GM18858 (cell line): Measurements from ENCODE around the gene LTC4S.
"Not testable (repeated sequence)": the region's sequence is repeated elsewhere in the genome, so short reads cannot be mapped to it uniquely, and the experiment has no call there.

Source experiments
- ATAC-seq: cut with Tn5 transposase; IDR thresholded peaks from one replicate; pipeline ENCODE4 v1.9.1; 2021; ENCODE audit not compliant: unreplicated experiment

Gene LTC4S, protein sequence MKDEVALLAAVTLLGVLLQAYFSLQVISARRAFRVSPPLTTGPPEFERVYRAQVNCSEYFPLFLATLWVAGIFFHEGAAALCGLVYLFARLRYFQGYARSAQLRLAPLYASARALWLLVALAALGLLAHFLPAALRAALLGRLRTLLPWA

DNA sequence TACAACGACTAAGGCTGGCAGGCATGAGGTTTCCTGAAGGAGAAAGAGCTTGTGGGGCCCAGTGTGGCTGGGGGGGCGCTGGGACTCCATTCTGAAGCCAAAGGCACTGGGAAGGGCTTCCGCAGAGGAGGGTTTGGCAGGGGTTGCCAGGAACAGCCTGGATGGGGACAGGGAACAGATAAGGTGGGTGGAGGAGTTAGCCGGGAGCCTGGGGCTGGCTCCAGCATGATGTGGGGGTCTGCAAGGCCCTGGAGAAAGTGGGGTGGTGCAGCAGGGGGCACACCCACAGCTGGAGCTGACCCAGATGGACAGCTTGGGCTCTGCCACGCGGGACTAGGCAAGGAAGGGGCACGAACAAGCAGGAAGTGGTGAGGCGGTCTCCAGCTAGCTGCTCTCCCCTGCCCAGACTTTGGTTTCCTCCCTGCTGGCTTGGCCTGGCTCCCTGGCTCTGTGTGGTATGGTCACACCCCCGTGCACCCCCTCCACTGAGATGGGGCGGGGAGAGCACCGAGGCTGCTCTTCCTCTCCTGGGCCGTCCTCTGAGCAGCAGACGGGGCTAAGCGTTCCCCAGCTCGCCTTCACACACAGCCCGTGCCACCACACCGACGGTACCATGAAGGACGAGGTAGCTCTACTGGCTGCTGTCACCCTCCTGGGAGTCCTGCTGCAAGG is at the start of gene LTC4S:
LTC4S (plus strand) TSS at position 519 of the 672 bp plus-strand sequence; CDS start at position 614, 95 bp downstream.
- no peak for ATAC-seq

- not testable (repeated sequence) for ATAC-seq
Measured at GRCh38 chr5:179744106-179744505, 49.7 kb upstream of the LTC4S start.

DNA sequence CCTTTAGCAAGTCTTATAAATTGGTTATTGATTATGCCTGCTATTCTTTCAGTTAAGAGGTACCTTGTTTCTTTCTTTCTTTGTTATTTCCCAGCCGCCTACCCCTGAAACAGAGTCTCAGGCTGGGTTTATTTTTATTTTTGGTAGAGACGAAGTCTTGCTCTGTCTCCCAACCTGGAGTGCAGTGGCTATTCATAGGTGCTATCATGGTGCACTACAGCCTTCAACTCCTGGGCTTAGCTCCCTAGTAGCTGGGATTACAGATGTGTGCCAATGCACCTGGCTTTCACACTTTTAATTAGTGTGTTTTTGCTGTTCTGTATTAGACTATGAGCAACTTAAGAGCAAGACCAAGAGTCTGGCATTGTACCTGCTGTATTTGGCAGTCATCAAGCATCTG is 46.9 kb upstream of the LTC4S start:
- no peak for ATAC-seq

GRCh38 chr5:179747811-179748210 is 46.0 kb upstream of the LTC4S start:
- ATAC-seq: no peak

DNA sequence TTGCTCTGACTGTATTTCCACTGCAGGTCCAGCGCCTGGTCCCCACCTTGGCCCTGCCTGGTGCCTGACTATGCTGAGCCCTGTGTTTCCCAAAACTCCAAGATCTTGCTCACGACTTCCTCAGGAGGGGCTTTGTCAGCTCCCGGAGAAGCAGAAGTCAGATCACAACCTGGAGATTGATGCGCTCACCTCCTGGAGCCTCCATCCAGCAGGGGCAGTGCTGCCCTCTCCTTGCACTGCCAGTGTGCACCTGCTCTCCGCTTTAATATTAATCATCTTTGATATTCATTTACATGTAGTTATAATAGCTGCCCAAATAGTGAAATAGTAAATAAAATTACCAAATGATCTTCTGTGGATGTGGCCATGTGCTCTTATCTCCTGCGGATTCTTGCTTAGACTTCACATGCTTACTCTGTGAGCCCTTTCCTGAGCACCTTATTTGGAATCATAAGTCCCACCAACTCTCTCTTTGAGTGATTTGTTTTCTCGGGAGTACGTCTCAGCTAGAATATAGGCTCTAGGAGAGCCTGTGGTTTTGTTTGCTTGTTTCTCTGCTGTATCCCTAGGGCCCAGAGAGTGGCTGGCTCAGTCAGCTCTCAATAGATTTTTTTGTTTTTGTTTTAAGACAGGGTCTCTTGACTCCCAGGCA is 43.8 kb upstream of the LTC4S start:
- ATAC-seq: no peak

DNA sequence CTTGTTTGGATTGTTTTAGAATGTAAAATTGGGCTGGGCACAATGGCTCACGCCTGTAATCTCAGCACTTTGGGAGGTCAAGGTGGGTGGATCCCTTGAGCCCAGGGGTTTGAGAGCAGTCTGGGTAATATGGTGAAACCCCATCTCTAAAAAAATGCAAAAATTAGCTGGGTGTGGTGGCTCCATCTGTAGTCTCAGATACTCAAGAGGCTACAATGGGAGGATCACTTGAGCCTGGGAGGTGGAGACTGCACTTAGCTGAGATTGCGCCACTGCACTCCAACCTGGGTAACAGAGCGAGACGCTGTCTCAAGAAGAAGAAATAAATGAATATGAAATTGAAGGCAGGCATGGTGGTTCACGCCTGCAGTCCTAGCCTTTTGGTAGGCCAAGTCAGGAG is 39.8 kb upstream of the LTC4S start:
- ATAC-seq: no peak

GRCh38 chr5:179755022-179755421 is 38.8 kb upstream of the LTC4S start:
- ATAC-seq: no peak

DNA sequence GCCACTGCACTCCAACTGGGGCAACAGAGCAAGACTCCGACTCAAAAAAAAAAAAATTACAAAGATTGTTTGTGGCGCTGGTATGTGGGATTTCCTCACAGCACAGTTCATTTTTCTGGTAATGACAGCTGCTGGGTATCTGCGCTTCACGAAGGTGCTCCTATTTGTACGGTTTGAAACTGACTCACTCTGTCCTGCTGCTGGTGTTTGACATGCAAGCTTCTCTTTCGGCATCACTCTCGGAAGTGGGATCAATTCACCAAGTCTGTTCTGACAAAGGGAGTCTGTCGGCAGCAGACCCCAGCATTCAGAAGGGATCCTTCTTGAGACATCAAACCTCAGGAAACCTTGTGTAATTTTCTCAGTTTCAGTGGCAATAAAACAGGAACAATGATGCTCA is 34.8 kb upstream of the LTC4S start:
- no peak for ATAC-seq

DNA sequence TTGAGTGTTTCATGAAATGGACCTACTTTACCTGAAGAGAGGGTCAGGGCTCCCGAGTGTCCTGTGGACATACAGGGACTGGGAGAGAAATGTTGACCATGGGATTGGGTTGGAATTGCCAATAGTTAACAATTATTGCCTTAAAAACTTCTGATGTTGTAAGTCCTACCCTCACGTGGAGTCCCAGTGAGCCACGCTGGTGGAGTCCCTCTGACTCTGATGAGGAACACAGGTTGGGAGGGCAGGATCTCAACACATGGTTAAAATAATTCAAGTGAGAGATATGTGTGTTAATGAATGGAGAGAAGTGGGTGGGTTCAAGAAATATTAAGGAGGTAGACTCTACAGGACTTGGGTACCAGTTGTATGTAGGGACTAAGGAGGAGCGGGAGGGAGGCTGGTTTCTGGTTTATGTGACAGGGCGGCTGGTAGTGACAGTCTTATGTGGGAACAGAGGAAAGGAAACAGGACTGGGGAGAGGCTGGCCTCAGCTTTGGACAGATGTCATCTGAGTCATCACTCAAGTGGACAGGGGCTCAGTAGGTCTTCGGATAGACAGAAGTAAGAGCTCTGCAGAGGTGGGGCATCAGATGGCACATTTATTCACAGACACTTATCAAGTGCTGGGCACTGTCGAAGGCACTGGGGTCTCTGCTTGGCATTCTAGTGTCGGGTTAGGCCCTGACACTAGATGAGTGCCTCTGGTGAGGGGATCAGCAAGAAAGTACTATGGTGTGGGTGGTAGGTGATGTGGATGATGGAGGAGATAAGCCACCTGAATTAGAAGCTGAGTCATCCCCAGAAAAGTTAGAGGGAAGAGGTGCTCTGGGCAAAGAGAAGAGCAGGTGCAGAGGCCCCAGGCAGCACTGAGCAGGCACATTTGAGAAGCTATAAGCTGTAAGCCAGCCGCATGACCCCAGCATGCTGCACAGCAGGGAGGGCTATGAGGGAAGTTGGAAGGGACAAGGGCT is 33.9 kb upstream of the LTC4S start:
- no peak for ATAC-seq

- no peak for ATAC-seq
Measured at GRCh38 chr5:179762079-179762780, 31.6 kb upstream of the LTC4S start.

DNA sequence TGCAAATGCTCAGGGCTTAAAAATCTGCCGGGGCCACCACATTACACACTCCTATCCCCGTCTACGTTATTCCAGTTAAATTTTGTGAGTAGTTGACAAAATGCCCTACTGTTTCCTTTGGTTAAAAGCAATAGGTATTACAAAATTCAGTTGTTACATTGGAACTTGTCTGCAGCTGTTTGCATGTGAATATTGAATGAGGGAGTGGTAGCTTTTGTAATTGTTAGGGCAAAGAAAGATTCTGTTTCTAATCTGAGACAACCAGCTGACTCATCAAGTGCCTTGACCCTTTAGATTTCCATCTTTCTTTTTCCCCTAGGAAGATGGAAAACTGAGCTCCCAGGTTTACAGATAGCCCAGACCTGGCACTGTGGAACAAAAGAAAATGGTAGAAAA is 31.0 kb upstream of the LTC4S start:
- ATAC-seq: no peak

DNA sequence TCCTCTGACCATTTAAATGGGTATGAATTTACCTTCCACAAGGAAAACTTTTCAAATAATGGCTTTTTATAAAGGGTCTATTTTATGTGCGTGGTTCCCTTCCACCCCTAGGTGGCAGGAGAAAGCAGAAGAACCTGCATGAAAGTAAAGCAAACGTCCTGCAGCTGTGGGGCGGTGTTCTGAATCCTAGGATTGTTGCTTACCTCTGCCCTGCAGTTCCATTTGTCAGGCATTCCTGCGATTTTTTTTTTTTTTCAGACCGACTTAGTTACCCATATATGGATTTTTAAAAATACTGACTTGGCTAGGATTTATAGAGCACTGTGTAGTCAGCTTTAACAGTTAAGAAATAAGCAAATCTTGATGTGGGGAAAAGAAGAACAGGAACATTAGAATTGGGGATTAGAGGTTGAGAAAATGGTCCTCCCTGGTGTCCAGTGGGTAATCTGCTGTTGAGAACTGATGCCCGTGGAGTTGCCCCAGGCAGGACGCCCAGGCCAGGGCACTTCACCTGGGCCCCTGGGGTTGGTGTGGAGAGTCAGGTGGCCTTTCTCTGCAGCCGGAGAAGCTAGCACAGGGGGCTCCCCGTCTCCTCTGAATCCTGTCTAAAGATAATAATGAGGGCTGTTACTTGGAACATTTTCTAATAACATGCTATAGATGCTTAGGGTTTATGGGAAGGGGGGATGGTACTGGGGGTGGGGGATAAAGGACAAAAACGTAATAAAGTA is 30.4 kb upstream of the LTC4S start:
- ATAC-seq: no peak

- ATAC-seq: no peak
Measured at GRCh38 chr5:179764056-179764455, 29.7 kb upstream of the LTC4S start.

- no peak for ATAC-seq
Measured at GRCh38 chr5:179765400-179765799, 28.4 kb upstream of the LTC4S start.

DNA sequence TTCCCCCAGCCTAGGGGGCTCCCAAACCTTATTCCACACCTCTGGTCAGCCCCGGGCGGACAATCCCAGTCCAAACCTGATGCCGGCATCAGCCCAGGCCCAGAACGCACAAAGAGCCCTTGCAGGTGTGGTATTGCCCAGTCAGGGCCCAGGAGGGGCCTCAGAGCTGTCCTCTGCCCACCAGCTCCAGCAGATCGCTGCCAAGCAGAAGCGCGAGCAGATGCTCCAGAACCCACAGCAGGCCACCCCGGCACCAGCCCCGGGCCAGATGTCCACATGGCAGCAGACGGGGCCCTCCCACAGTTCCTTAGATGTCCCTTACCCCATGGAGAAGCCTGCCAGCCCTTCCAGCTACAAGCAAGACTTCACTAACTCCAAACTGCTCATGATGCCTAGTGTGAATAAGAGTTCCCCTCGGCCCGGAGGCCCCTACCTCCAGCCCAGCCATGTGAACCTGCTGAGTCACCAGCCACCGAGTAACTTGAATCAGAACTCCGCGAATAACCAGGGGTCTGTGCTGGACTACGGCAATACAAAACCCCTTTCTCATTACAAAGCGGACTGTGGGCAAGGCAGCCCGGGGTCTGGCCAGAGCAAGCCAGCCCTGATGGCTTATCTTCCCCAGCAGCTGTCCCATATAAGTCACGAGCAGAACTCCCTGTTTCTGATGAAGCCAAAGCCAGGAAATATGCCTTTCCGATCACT is 27.6 kb upstream of the LTC4S start:
- no peak for ATAC-seq

DNA sequence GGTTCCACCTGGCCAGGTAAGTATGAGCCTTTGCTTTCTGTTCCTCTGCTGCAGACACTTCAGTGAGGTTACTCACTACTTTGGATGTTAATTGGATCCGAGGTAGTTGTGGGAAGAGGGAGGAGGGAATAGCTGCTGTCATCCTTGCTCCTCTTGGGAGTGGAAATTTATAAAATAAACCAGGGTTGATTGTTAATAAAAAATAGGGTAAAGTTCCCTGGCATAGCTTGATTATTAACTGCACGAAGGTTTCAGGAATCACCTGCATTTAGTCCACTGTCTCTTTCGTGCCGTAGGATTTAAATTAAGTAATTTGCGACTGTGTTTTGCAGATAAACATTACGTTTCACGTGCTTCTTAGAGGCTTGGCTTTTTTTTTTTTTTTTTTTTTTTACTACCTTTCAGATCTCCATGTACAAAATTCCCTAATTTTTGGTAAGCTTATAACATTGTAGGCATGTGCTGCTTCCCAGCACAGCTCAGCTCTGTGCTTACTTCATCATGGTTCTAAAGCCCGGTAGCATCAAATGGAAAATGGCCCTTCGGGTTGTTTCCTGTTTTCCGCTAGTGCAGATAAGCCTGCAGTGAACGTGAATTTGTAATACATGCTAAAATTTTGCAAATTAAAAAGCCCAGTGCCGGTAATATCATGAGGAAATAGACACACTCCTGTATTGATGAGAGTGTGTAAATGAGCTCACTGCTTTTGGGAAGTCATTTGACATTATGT is 26.9 kb upstream of the LTC4S start:
- no peak for ATAC-seq

DNA sequence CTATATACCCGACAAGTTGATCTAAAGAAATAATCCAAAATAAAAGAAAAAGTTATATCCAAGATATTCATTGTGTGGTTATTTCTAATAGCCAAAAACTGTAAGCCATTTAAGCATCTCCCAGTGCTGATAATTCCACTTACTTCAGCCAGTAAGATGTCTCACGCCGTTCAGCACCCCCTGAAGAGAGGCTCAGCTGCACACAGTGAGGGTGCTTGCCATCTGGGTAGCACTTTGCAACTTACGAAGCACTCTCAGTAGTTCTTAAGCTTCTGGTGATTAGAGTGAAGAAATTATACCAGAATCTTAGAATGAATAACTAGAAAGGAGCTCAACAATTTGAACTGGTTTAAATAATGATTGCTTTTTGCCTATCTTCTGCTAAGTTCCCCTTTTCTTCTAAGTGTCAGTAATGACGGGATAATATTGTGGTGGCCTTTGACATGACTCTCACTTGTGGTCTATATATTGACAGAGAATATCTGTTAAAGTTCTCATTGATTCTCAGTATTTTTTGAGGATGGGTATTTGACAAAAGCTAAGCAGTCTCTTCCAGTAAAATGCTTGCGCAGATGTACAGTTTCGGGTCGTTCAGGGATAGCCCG is 26.2 kb upstream of the LTC4S start:
- no peak for ATAC-seq

DNA sequence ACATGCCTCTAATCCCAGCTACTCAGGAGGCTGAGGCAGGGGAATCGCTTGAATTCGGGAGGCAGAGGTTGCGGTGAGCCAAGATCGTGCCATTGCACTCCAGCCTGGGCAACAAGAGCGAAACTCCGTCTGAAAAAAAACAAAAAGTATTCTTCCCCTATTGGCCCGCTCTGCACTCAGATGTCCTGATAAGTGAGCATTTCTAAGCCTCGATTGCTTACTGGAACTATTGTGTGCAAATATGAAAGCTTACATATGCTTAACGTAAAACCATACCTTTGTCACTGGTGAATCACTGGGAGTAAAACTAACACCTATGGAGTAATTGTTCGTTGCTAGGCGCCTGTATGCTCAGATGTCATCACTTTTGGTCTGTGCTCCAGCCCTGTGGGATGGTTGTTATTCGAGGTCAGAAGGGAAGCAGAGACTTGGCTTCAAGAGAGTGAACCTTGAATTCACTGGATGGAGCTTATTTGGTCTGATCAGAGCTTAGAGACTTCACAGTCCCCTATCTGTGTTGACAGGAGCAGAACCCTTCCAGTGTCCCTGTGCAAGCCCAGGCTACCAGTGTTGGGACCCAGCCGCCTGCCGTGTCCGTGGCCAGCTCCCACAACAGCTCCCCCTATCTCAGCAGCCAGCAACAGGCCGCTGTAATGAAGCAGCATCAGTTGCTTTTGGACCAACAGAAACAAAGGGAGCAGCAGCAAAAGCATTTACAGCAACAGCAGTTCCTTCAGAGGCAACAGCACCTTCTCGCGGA is 25.3 kb upstream of the LTC4S start:
- no peak for ATAC-seq
